Vagina (tissue), 2 donors: ENCODE data around the gene DGKQ.

ENCODE experiments used
- POLR2A ChIP-seq, 2 donors: fragments of 450-650 bp; IDR thresholded peaks; one replicate each; pipeline ENCODE4 v1.6.1; 2017; ENCODE audit warnings: antibody characterized with exemption in 2 of 2, mild to moderate bottlenecking in 2 of 2, moderate library complexity in 2 of 2
- POLR2AphosphoS5 ChIP-seq, 2 donors: sonication (generic); formaldehyde crosslinking; IDR thresholded peaks; one replicate each; pipeline ENCODE4 v1.9.0; 2017; ENCODE audit warnings: antibody characterized with exemption in 2 of 2, mild to moderate bottlenecking in 2 of 2, low read depth in 1 of 2; ENCODE audit not compliant: insufficient read depth in 1 of 2
- TF ChIP-seq, protein P1 (sequence below), 3 experiments: fragments of 450-650 bp in 2 of 3; fragments of 200-600 bp in 1 of 3; sonication (generic) in 1 of 3; IDR thresholded peaks; one replicate each; pipeline ENCODE4 v1.5.1; 2017 to 2019; ENCODE audit warnings: antibody characterized with exemption in 3 of 3, mild to moderate bottlenecking in 2 of 3, moderate library complexity in 2 of 3

DNA sequence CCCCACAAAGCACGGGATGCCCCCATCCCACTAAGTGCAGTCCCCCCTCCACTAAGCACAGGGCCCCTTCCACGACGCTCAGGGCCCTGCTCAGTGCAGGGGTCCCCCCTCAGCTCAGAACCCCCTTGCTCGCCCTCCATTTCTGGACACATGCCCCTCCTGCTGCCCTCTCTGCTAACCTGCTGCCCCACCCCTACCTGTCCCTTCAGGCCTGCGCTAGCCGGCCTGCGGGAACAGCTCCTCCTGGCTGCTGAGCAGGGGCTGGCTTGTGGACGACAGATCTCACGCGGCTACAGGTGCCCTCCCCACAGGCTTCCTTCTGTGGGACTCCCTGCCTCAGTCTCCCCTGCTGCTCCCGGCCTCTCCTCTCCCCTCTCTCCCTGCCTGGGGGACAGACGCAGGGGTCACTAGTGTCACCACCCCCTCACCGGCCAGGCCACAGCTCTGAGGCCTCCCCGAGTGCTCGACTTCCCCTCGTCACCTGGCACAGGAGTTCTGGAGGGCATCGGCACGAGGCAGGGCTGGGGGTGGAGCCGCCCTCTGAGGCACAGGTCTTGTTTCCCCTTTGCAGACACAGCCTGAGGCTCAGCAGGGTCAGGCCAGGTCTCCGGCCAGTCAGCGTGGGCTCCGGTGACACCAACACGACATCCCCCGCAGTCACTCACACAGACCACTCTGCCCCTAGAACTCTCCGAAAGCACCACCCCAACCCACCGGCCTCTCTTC is 62.8 kb downstream of the DGKQ start:
- TF ChIP-seq, protein P1, sequence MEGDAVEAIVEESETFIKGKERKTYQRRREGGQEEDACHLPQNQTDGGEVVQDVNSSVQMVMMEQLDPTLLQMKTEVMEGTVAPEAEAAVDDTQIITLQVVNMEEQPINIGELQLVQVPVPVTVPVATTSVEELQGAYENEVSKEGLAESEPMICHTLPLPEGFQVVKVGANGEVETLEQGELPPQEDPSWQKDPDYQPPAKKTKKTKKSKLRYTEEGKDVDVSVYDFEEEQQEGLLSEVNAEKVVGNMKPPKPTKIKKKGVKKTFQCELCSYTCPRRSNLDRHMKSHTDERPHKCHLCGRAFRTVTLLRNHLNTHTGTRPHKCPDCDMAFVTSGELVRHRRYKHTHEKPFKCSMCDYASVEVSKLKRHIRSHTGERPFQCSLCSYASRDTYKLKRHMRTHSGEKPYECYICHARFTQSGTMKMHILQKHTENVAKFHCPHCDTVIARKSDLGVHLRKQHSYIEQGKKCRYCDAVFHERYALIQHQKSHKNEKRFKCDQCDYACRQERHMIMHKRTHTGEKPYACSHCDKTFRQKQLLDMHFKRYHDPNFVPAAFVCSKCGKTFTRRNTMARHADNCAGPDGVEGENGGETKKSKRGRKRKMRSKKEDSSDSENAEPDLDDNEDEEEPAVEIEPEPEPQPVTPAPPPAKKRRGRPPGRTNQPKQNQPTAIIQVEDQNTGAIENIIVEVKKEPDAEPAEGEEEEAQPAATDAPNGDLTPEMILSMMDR (IDR thresholded peaks at IDR 0.05): no peak
- TF ChIP-seq POLR2A (IDR thresholded peaks at IDR 0.05): no peak
- no peak for TF ChIP-seq POLR2AphosphoS5 (IDR thresholded peaks at IDR 0.05; ENCODE audit: insufficient read depth in 1 of 2, low read depth in 1 of 2)
